ENCODE data around the gene LILRA2. TPM values are rescaled to one million over a fixed set of nuclear protein-coding genes. Genes with fewer than 3 reads are reported as not detected.
"Not testable (repeated sequence)": the region's sequence is repeated elsewhere in the genome, so short reads cannot be mapped to it uniquely, and the experiment has no call there.

Gene LILRA2
- total RNA-seq, 2 experiments from 2014 or later: not detected

DNA sequence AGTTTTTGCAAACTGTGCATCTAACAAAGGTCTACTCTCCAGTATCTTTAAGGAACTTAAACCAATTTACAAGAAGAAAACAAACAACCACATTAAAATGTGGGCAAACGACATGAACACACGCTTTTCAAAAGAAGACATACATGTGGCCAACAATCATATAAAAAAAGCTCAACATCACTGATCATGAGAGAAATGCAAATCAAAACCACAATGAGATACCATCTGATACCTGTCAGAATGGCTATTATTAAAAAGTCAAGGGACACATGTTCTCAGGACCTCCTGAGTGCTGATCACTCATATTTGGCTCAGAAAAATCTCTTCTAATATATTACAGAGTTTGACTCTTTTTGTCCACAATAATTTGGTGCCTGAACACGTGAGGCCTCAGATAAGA lies 42.5 kb downstream of the LILRA2 start:
- Mint-ChIP-seq H3K9me3 (ENCODE audit: low read depth) (peaks cover 5% of the 10 kb centered on the region), H3K27me3 (peaks cover 12% of the 10 kb centered on the region), H3K4me3 (no peak overlapping the region), H3K36me3 (ENCODE audit: low read depth) (no peaks in the 10 kb centered on the region), H3K4me1 (no peaks in the 10 kb centered on the region), H3K27ac (no peak overlapping the region)
- POLR2A ChIA-PET: no interaction called here
- CTCF ChIA-PET: interaction anchor here (0.6 to 0.9 kb wide), 2 partner anchors 58 to 539 kb away, joined by 3 to 4 read pairs; no protein-coding TSS in a partner anchor
- DNase-seq (no peak), ATAC-seq (no peak)
- intact Hi-C loops (cut with DNase I, micrococcal nuclease): no loop called here

DNA sequence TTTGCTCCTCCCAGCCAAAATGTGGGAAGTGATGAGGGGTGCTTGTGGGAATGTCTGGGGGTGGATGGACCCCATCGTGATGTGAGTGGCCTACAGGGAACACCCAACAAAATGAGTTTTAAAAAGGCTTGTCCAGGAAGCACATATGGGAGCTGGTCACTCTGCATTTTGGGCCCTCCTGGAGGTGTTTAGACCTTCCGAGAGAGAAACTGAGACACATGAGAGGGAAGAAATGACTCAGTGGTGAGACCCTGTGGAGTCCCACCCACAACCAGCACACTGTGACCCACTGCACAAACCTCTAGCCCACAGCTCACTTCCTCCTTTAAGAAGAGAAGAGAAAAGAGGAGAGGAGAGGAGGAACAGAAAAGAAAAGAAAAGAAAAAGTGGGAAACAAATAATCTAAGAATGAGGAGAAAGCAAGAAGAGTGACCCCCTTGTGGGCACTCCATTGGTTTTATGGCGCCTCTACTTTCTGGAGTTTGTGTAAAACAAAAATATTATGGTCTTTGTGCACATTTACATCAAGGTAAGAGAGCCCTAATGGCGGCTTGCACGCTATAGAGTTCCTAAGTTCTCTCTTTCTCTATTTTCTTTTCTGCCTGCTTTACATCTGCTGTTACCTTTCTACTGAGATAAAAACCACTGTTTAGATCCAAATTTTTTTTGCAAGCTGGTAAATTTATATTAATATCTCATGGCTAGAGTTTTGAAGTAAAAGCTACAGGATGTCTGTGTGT lies 43.4 kb downstream of the LILRA2 start:
- ChIA-PET CTCF (interaction anchor here (0.6 to 0.9 kb wide), 3 partner anchors 57 to 792 kb away, joined by 3 to 4 read pairs (median 3); no protein-coding TSS in a partner anchor), POLR2A (no interaction called here)
- no peak overlapping the region for H3K27ac Mint-ChIP-seq
- intact Hi-C loops (cut with DNase I, micrococcal nuclease): no loop called here
- H3K27me3 Mint-ChIP-seq: peaks cover 12% of the 10 kb centered on the region
- no peak overlapping the region for H3K4me3 Mint-ChIP-seq
- no peaks in the 10 kb centered on the region for H3K36me3 Mint-ChIP-seq (ENCODE audit: low read depth)
- ATAC-seq (no peak), DNase-seq (no peak)
- H3K4me1 Mint-ChIP-seq: no peaks in the 10 kb centered on the region
- H3K9me3 Mint-ChIP-seq (ENCODE audit: low read depth): peaks cover 5% of the 10 kb centered on the region

- no peak overlapping the region for H3K4me3 Mint-ChIP-seq
- peaks cover 9% of the 10 kb centered on the region for H3K27me3 Mint-ChIP-seq
- ChIA-PET POLR2A (no interaction called here), CTCF (no interaction called here)
- H3K9me3 Mint-ChIP-seq (ENCODE audit: low read depth): peaks cover 2% of the 10 kb centered on the region
- ATAC-seq (no peak), DNase-seq (no peak)
- intact Hi-C loops (cut with DNase I, micrococcal nuclease): no loop called here
- H3K36me3 Mint-ChIP-seq (ENCODE audit: low read depth): no peaks in the 10 kb centered on the region
- no peak overlapping the region for H3K27ac Mint-ChIP-seq
- no peaks in the 10 kb centered on the region for H3K4me1 Mint-ChIP-seq
Measured at GRCh38 chr19:54620464-54620863, 46.9 kb downstream of the LILRA2 start.

DNA sequence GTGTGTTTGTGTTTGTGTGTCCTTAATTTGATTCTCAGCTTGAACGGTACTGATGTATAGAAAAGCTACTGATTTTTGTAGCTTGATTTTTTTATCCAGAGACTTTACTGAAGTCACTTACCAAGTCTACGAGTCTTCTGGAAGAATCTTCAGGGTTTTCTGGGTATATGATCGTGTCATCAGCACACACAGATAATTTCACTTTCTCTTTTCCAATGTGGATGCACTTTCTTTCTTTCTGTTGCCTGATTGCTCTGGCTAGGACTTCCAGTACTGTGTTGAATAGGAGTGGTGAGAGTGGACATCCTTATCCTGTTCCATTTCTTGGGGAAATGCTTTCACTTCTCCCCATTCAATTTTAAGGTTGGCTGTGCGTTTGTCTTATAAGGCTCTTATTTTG lies 48.8 kb downstream of the LILRA2 start:
- ChIA-PET CTCF (interaction anchor here (0.7 kb wide), 1 partner anchor 34 kb away, joined by 4 read pairs; no protein-coding TSS in a partner anchor), POLR2A (no interaction called here)
- no peak for DNase-seq
- no peak overlapping the region for H3K4me3 Mint-ChIP-seq
- H3K36me3 Mint-ChIP-seq (ENCODE audit: low read depth): no peaks in the 10 kb centered on the region
- intact Hi-C loops (cut with DNase I, micrococcal nuclease): no loop called here
- H3K9me3 Mint-ChIP-seq (ENCODE audit: low read depth): no peaks in the 10 kb centered on the region
- H3K27me3 Mint-ChIP-seq: peaks cover 7% of the 10 kb centered on the region
- no peak overlapping the region for H3K27ac Mint-ChIP-seq
- H3K4me1 Mint-ChIP-seq: no peaks in the 10 kb centered on the region
- no peak for ATAC-seq

DNA sequence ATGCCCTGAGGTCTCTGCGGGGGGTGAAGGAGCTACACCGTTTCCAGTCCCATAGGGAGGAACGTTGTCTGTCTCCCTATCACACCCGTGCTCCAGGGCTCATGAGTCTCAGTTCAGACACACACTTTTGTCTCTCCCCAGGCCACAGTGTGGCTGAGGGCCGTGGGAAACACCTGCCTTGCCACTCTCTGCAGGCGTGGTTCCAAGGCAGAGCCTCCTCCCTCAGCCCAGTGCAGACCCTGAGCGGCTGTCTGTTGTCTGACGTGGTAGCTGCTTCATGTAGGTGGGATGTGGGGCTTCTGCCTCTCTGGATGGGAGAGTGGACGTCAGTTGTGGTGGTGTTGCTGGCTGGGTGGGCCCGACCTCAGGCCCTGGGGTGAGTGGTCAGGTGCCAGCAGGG lies 50.6 kb downstream of the LILRA2 start:
- DNase-seq; H3K4me1 Mint-ChIP-seq; intact Hi-C loops (cut with DNase I, micrococcal nuclease); H3K27ac Mint-ChIP-seq; ATAC-seq; CTCF ChIA-PET; POLR2A ChIA-PET; H3K36me3 Mint-ChIP-seq (ENCODE audit: low read depth); H3K4me3 Mint-ChIP-seq; H3K9me3 Mint-ChIP-seq (ENCODE audit: low read depth): not testable (repeated sequence)
- H3K27me3 Mint-ChIP-seq: peaks cover 11% of the 10 kb centered on the region

DNA sequence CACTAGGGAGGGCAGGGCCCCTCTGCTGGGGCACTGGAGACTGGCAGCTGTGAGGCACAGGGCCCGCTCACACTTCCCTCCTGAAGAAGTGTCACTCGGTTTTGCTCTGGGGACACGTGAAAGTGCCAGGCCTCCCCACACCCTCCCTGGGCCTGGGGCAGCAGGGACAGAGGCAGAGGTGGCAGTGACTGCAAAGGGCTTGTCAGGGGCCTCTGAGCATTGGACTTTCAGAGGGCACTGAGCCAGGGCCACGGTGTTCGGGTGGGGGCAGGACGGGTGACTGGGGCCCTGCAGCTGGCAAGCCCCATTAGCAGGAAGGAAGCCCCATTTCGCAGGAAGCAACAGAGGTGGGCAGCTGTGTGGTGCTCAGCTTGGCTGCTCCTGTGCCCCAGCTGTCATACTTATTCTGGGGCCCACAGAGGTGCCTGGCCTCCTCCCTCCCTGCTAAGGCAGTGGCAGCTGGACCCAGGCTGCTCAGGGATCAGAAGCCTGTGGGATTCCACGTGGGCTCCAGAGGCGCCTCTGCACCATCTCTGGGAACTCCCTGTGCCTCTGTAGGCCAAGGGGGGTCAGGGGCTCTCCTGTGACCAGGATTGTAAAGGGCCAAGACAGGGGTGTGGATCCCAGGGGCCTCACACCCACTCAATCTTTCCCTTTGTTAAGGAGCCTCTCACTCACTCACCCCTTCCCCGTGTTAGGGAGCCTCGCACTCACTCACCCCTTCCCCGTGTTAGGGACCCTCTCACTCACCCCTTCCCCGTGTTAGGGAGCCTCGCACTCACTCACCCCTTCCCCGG lies 51.5 kb downstream of the LILRA2 start:
- intact Hi-C loops (cut with DNase I, micrococcal nuclease); CTCF ChIA-PET; POLR2A ChIA-PET; H3K27ac Mint-ChIP-seq; H3K9me3 Mint-ChIP-seq (ENCODE audit: low read depth); H3K4me3 Mint-ChIP-seq; H3K4me1 Mint-ChIP-seq; H3K36me3 Mint-ChIP-seq (ENCODE audit: low read depth); DNase-seq; ATAC-seq: not testable (repeated sequence)
- H3K27me3 Mint-ChIP-seq: peaks cover 17% of the 10 kb centered on the region

- DNase-seq (no peak), ATAC-seq (no peak)
- Mint-ChIP-seq H3K27ac (no peak overlapping the region), H3K4me1 (no peaks in the 10 kb centered on the region), H3K27me3 (peaks cover 21% of the 10 kb centered on the region), H3K36me3 (ENCODE audit: low read depth) (no peaks in the 10 kb centered on the region), H3K4me3 (no peak overlapping the region), H3K9me3 (ENCODE audit: low read depth) (no peaks in the 10 kb centered on the region)
- intact Hi-C loops (cut with DNase I, micrococcal nuclease): no loop called here
- CTCF ChIA-PET: no interaction called here
- POLR2A ChIA-PET: no interaction called here
Measured at GRCh38 chr19:54626757-54627156, 53.2 kb downstream of the LILRA2 start.

DNA sequence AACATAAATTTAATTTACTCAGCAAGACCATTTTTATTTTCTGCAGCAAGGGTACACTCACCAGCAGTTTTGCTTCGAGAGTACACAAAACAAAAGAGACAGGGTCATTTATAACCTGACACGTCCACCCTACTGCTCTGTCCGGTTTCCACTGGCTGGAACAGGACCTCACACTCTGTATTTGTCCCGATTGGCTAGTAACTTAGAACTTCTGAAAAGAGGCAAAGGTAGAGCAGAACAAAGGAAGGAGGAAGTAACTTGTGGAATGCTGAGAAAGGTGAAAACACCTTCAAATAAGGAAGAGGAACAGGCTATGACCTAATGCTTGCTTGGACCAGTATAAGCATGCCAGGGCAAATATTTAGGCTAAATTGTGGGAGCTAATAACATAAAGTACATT lies 54.3 kb downstream of the LILRA2 start:
- H3K36me3 Mint-ChIP-seq (ENCODE audit: low read depth); H3K27ac Mint-ChIP-seq; DNase-seq; ATAC-seq; H3K9me3 Mint-ChIP-seq (ENCODE audit: low read depth); CTCF ChIA-PET; intact Hi-C loops (cut with DNase I, micrococcal nuclease); POLR2A ChIA-PET; H3K4me3 Mint-ChIP-seq; H3K4me1 Mint-ChIP-seq: not testable (repeated sequence)
- H3K27me3 Mint-ChIP-seq: peaks cover 21% of the 10 kb centered on the region

DNA sequence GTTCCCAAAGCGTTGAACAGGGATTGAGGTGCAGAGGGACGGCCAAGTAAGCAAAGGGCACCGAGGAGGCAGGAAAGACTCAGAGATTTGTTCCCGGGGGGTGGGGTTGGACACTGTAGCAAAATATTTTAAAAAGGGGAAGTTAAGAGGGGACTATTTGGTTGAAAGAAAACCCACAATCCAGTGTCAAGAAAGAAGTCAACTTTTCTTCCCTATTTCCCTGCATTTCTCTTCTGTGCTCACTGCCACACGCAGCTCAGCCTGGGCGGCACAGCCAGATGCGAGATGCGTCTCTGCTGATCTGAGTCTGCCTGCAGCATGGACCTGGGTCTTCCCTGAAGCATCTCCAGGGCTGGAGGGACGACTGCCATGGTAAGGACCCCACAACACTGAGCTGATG lies 56.7 kb downstream of the LILRA2 start, which contains the start of gene LILRB1:
LILRB1 (plus strand) TSS at position 223 of the 400 bp plus-strand sequence. CDS start 590 bp downstream, outside the sequence.
- H3K4me1 Mint-ChIP-seq; H3K4me3 Mint-ChIP-seq; CTCF ChIA-PET; DNase-seq; H3K9me3 Mint-ChIP-seq (ENCODE audit: low read depth); H3K36me3 Mint-ChIP-seq (ENCODE audit: low read depth); POLR2A ChIA-PET; ATAC-seq; H3K27ac Mint-ChIP-seq: not testable (repeated sequence)
- H3K27me3 Mint-ChIP-seq: peaks cover 19% of the 10 kb centered on the region
- intact Hi-C loops (cut with DNase I, micrococcal nuclease): loop anchor here in 1 of 2 experiments (5.0 kb wide), 2 partner anchors 333 to 348 kb away; partner anchors contain the start of gene LILRB2

DNA sequence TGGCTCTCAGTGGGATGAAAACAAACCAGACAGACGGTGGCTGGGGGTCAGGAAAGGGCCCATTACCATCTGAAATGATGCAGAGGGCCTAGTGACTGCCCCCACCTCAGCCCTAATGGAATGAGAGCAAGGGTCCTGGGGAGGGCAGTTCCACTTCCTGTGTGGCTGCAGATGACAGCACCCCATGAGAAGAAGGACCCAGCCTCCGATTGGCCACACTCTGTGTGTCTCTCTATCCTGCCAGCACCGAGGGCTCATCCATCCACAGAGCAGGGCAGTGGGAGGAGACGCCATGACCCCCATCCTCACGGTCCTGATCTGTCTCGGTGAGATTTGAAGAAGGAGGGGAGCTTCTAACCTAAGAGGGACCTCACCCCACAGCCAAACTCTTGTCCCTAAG lies 57.2 kb downstream of the LILRA2 start:
- POLR2A ChIA-PET: no interaction called here
- Mint-ChIP-seq H3K4me1 (no peaks in the 10 kb centered on the region), H3K27ac (no peak overlapping the region), H3K36me3 (ENCODE audit: low read depth) (no peaks in the 10 kb centered on the region), H3K9me3 (ENCODE audit: low read depth) (no peaks in the 10 kb centered on the region), H3K27me3 (peaks cover 17% of the 10 kb centered on the region), H3K4me3 (no peak overlapping the region)
- CTCF ChIA-PET: no interaction called here
- DNase-seq (no peak), ATAC-seq (no peak)
- intact Hi-C loops (cut with DNase I, micrococcal nuclease): loop anchor here in 1 of 2 experiments (5.0 kb wide), 2 partner anchors 333 to 348 kb away; partner anchors contain the start of gene LILRB2

GRCh38 chr19:54631489-54632337 lies 58.1 kb downstream of the LILRA2 start:
- intact Hi-C loops (cut with DNase I, micrococcal nuclease): loop anchor here in 1 of 2 experiments (5.0 kb wide), 2 partner anchors 334 to 349 kb away; partner anchors contain the start of gene LILRB2
- H3K4me3 Mint-ChIP-seq; POLR2A ChIA-PET; ATAC-seq; H3K36me3 Mint-ChIP-seq (ENCODE audit: low read depth); H3K9me3 Mint-ChIP-seq (ENCODE audit: low read depth); DNase-seq; CTCF ChIA-PET; H3K27ac Mint-ChIP-seq; H3K4me1 Mint-ChIP-seq: not testable (repeated sequence)
- H3K27me3 Mint-ChIP-seq: peaks cover 14% of the 10 kb centered on the region

All from activated CD4-positive, alpha-beta T cell treated with anti-CD3 and anti-CD28 coated beads for 36 hours (primary cell).